SK-N-SH (cell line): ENCODE results near the gene QRICH2. TPM values are rescaled to one million over a fixed set of nuclear protein-coding genes. Genes with fewer than 3 reads are reported as not detected.

Source experiments
- CTCF ChIA-PET: fragments of 300-600, 350-600 bp; formaldehyde crosslinking; extraction: SDS; loops from one replicate; lab custom pipeline; 2021; lab: Yijun Ruan, JAX
- POLR2A ChIA-PET: fragments of 350-600 bp; sonication (Branson Sonifier 250); formaldehyde crosslinking; extraction: SDS; loops from one replicate; lab custom pipeline; 2020; ENCODE audit warnings: antibody characterized with exemption, inconsistent platforms; lab: Yijun Ruan, JAX
- DNase-seq: peaks from one replicate; pipeline ENCODE4 v3.0.0; 2012
- H2AFZ ChIP-seq: fragments of 200-600 bp; sonication (generic); 2 replicates; pipeline ENCODE4 v1.8.1; 2016; ENCODE audit warnings: antibody characterized with exemption, mild to moderate bottlenecking, low read depth
- H3F3A ChIP-seq: fragments of 200-600 bp; sonication (generic); replicated peaks from 2 replicates; pipeline ENCODE3; 2016; ENCODE audit warnings: antibody characterized with exemption, mild to moderate bottlenecking; ENCODE audit not compliant: insufficient read depth
- H3K27ac ChIP-seq, 2 experiments: fragments of 200-500 bp in 1 of 2; fragments of 200-600 bp in 1 of 2; sonication (Bioruptor generic) in 1 of 2; sonication (generic), shearing (Covaris generic) in 1 of 2; 2 replicates each; pipeline versions ENCODE4 v1.5.1 to v1.6.1; 2014 to 2016; ENCODE audit warnings: low read depth in 2 of 2, inconsistent platforms in 1 of 2, low read length in 1 of 2, mild to moderate bottlenecking in 1 of 2, mixed read lengths in 1 of 2
- H3K27me3 ChIP-seq: fragments of 200-600 bp; sonication (generic), shearing (Covaris generic); 2 replicates; pipeline ENCODE4 v1.6.1; 2016; ENCODE audit warnings: mixed run types; ENCODE audit not compliant: insufficient read depth
- H3K36me3 ChIP-seq, 2 experiments: fragments of 200-500 bp in 1 of 2; fragments of 200-600 bp in 1 of 2; sonication (Bioruptor generic) in 1 of 2; sonication (generic) in 1 of 2; replicated peaks in 1 of 2; 2 replicates each; pipeline versions ENCODE3 to v1.5.1; 2014 to 2016; ENCODE audit warnings: low read length in 1 of 2, mild to moderate bottlenecking in 1 of 2; ENCODE audit not compliant: insufficient read depth in 2 of 2, control insufficient read depth in 1 of 2
- H3K4me1 ChIP-seq, 2 experiments: fragments of 200-500 bp in 1 of 2; fragments of 200-600 bp in 1 of 2; sonication (Bioruptor generic) in 1 of 2; sonication (generic), shearing (Covaris generic) in 1 of 2; 2 replicates each; pipeline versions ENCODE4 v1.5.1 to v1.6.1; 2014 to 2016; ENCODE audit warnings: low read depth in 1 of 2, low read length in 1 of 2, mixed run types in 1 of 2; ENCODE audit not compliant: insufficient read depth in 2 of 2, control insufficient read depth in 1 of 2
- H3K4me2 ChIP-seq: fragments of 200-600 bp; sonication (generic), shearing (Covaris generic); 2 replicates; pipeline ENCODE4 v1.6.1; 2017; ENCODE audit warnings: mixed run types
- H3K4me3 ChIP-seq, 2 experiments: fragments of 200-500 bp in 1 of 2; fragments of 200-600 bp in 1 of 2; sonication (Bioruptor generic) in 1 of 2; sonication (generic), shearing (Covaris generic) in 1 of 2; 2 replicates each; pipeline versions ENCODE4 v1.5.1 to v1.8.1; 2014 to 2016; ENCODE audit warnings: low read depth in 2 of 2, inconsistent platforms in 1 of 2, low read length in 1 of 2, mild to moderate bottlenecking in 1 of 2, mixed read lengths in 1 of 2, moderate library complexity in 1 of 2
- H3K79me2 ChIP-seq: fragments of 200-600 bp; sonication (generic); 2 replicates; pipeline ENCODE4 v1.8.1; 2017; ENCODE audit warnings: mild to moderate bottlenecking; ENCODE audit not compliant: insufficient read depth
- H3K9ac ChIP-seq: fragments of 200-600 bp; sonication (generic); 2 replicates; pipeline ENCODE4 v1.6.1; 2017; ENCODE audit warnings: mixed run types
- H3K9me2 ChIP-seq: fragments of 200-600 bp; sonication (generic); 2 replicates; pipeline ENCODE4 v1.6.1; 2017; ENCODE audit warnings: mixed run types
- H3K9me3 ChIP-seq: fragments of 200-600 bp; sonication (generic); 2 replicates; pipeline ENCODE4 v1.6.1; 2017; ENCODE audit warnings: mixed run types, mild to moderate bottlenecking, moderate library complexity
- H4K20me1 ChIP-seq: fragments of 200-600 bp; sonication (generic); 2 replicates; pipeline ENCODE4 v1.6.1; 2017; ENCODE audit warnings: mild to moderate bottlenecking, mixed run types; ENCODE audit not compliant: insufficient read depth
- CHD2 ChIP-seq: fragments of 150-350 bp; IDR thresholded peaks from 2 replicates; pipeline ENCODE4 v1.6.1; 2018; ENCODE audit warnings: low read length; ENCODE audit not compliant: partially characterized antibody
- EZH2phosphoT487 ChIP-seq: fragments of 200-600 bp; sonication (generic); IDR thresholded peaks from 2 replicates; pipeline ENCODE4 v1.6.1; 2017; ENCODE audit warnings: low read depth, mixed run types, mild to moderate bottlenecking, antibody characterized with exemption, moderate library complexity, borderline replicate concordance
- GATA2 ChIP-seq: sonication (generic); formaldehyde crosslinking; IDR thresholded peaks from 2 replicates; pipeline ENCODE4 v1.5.0; 2020; ENCODE audit warnings: mild to moderate bottlenecking, missing genetic modification reagents
- IRF3 ChIP-seq: fragments of 150-350 bp; IDR thresholded peaks from 2 replicates; pipeline ENCODE4 v1.6.1; 2016; ENCODE audit warnings: mild to moderate bottlenecking, low read depth, low read length
- NRF1 ChIP-seq: IDR thresholded peaks from 2 replicates; pipeline ENCODE4 v1.6.1; 2012; ENCODE audit warnings: low read depth, mild to moderate bottlenecking, low read length
- RAD21 ChIP-seq: IDR thresholded peaks from 2 replicates; pipeline ENCODE4 v1.6.1; 2012; ENCODE audit warnings: mild to moderate bottlenecking, low read length
- RCOR1 ChIP-seq: fragments of 150-350 bp; IDR thresholded peaks from 2 replicates; pipeline ENCODE4 v1.6.1; 2017; ENCODE audit warnings: antibody characterized with exemption, low read length
- RFX5 ChIP-seq: IDR thresholded peaks from 2 replicates; pipeline ENCODE4 v1.6.1; 2012; ENCODE audit warnings: mild to moderate bottlenecking, improper control_type of control experiment, low read length
- RXRA ChIP-seq: IDR thresholded peaks from 2 replicates; pipeline ENCODE4 v1.4.0; 2012; ENCODE audit warnings: low read depth, mild to moderate bottlenecking, borderline replicate concordance
- SIN3A ChIP-seq: IDR thresholded peaks from 2 replicates; pipeline ENCODE4 v1.6.1; 2012; ENCODE audit warnings: low read depth, mild to moderate bottlenecking, low read length, moderate library complexity, borderline replicate concordance
- SMC3 ChIP-seq: IDR thresholded peaks from 2 replicates; pipeline ENCODE4 v1.6.1; 2012; ENCODE audit warnings: low read depth, low read length, improper control_type of control experiment
- TCF12 ChIP-seq: IDR thresholded peaks from 2 replicates; pipeline ENCODE4 v1.4.0; 2012
- USF2 ChIP-seq: fragments of 150-350 bp; IDR thresholded peaks from 2 replicates; pipeline ENCODE4 v1.6.1; 2017; ENCODE audit warnings: antibody characterized with exemption, low read length, low read depth, borderline replicate concordance
- ZBTB33 ChIP-seq: IDR thresholded peaks from 2 replicates; pipeline ENCODE4 v1.4.0; 2012; ENCODE audit warnings: low read depth, borderline replicate concordance
- WGBS: methylation state at CpG from one replicate; pipeline ENCODE4 v1.1.6; 2017; ENCODE audit warnings: low lambda C conversion rate; 5-methylcytosine and 5-hydroxymethylcytosine counted together
- polyA plus RNA-seq, 3 experiments: library from polyadenylated mRNA; depleted of rRNA; stranded (reverse); fragments of >200 nt; gene quantifications; 2 replicates each; pipeline ENCODE4 v1.2.3, GENCODE V29; 2012

The QRICH2 gene
- polyA plus RNA-seq, 1 of the 3 experiments (the other 2 are of a cell fraction): 6.2 TPM

GRCh38 chr17:76329664-76330063 is 21.6 kb upstream of the QRICH2 start:
- Histone ChIP-seq H3K79me2 (peaks cover 17% of the 10 kb centered on the region; the same call in 1 of the 2 replicates), H3K9me3 (no peaks in the 10 kb centered on the region), H3K36me3 (peaks cover 27 to 50% of the 10 kb centered on the region in 2 experiments), H3K4me3 (no peak overlapping the region), H3K4me1 (peaks cover 0 to 8% of the 10 kb centered on the region in 2 experiments; a peak in 2 of 4 replicates), H3K27me3 (no peaks in the 10 kb centered on the region), H3K9ac (no peak overlapping the region), H4K20me1 (peaks cover 11% of the 10 kb centered on the region; the same call in 1 of the 2 replicates)
- POLR2A ChIA-PET: interaction anchor here (0.6 kb wide), 1 partner anchor 389 kb away, joined by 3 read pairs; no protein-coding TSS in a partner anchor
- TF ChIP-seq ZBTB33: no peak
- TF ChIP-seq SIN3A: no peak
- TF ChIP-seq NRF1: no peak
- TF ChIP-seq USF2: no peak
- TF ChIP-seq EZH2phosphoT487: no peak
- TF ChIP-seq RAD21: no peak
- TF ChIP-seq IRF3: no peak
- TF ChIP-seq RCOR1: no peak
- TF ChIP-seq SMC3: no peak
- no peak for TF ChIP-seq RXRA
- TF ChIP-seq, all 33 proteins: peak for 0
- Histone ChIP-seq H3F3A (peaks cover 5% of the 10 kb centered on the region), H3K4me2 (no peak overlapping the region), H3K9me2 (no peaks in the 10 kb centered on the region), H3K27ac (no peak overlapping the region), H2AFZ (no peak overlapping the region)
- CTCF ChIA-PET: interaction anchor here (0.8 to 6.1 kb wide), 7 partner anchors 21 to 193 kb away, joined by 3 to 44 read pairs (median 5); no protein-coding TSS in a partner anchor
- 92% methylated on average over 8 of the region's 8 CpGs for WGBS
- DNase-seq: no peak

- Histone ChIP-seq H2AFZ (no peak overlapping the region), H3K4me1 (peaks cover 0 to 3% of the 10 kb centered on the region in 2 experiments; a peak in 1 of 4 replicates), H3K9me2 (no peaks in the 10 kb centered on the region), H3K4me2 (no peak overlapping the region), H3K27me3 (no peaks in the 10 kb centered on the region), H4K20me1 (no peaks in the 10 kb centered on the region), H3K36me3 (peaks cover 27 to 68% of the 10 kb centered on the region in 2 experiments), H3K9ac (no peak overlapping the region), H3F3A (peaks cover 5% of the 10 kb centered on the region), H3K9me3 (no peaks in the 10 kb centered on the region), H3K79me2 (no peaks in the 10 kb centered on the region; the same call in 1 of the 2 replicates), H3K27ac (no peak overlapping the region), H3K4me3 (no peak overlapping the region)
- WGBS: 94% methylated on average over 6 of the region's 6 CpGs
- no peak for DNase-seq
- TF ChIP-seq CHD2: no peak
- no peak for TF ChIP-seq RFX5
- TF ChIP-seq GATA2 (CRISPR knock-in tag): no peak
- TF ChIP-seq TCF12: no peak
- no peak for TF ChIP-seq SMC3
- ChIA-PET CTCF (interaction anchor here (0.6 to 6.1 kb wide), 11 partner anchors 10 to 262 kb away, joined by 3 to 44 read pairs (median 4); partner anchors contain the start of gene PRPSAP1), POLR2A (interaction anchor here (1.2 kb wide), 1 partner anchor 26 kb away, joined by 6 read pairs; the partner anchor contains the start of gene PRPSAP1)
These were observed 19.6 kb upstream of the QRICH2 start for GRCh38 chr17:76327696-76328095.
